ENCODE data around the gene FAM240A.
A peak's percentile ranks its signal among the peaks of the same experiment; 100 is the strongest.

Gene FAM240A

DNA sequence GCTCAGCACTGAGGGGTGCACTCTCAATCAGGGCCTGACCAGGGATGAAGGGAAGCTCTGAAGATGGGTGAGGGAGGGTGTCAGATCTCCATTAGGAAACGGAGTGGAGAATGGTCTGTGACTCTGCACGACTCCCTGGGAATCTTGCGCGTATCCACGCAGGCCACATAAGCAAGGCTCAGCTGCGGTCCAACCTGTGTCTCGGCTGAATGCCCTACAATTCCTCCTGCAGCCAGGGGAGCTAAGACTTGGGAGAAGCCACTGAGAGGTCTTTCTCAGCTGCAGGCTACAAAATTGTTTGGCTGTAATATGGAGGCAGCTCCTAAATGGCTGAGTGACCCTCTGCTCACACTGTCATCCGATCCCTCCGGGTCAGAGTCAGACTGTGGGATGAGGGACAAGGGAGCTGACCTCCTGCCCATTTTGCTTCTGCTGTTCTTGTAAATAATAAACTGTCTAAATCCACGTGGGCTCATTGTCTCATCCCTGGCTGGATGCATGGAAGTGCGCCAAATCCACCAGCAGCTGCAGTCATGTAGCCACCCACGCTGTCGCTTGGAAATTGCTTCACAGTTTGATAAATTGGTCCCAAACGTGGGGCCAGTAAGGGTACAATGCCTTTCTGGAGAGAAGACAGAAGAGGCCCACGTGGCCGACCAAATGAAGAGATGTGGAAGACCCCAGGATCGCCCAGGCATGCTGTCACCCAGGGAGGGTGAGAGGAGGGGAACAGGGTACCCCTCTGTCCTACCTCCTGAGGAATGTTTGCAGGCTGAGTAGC lies 50.6 kb downstream of the FAM240A start:
- DNase-seq (ENCODE audit: low read depth) = peak; percentile 46
- no peak overlapping the region for H3K4me3 ChIP-seq (replicated peaks; ENCODE audit: low read depth, low read length)
- TF ChIP-seq, protein P1, sequence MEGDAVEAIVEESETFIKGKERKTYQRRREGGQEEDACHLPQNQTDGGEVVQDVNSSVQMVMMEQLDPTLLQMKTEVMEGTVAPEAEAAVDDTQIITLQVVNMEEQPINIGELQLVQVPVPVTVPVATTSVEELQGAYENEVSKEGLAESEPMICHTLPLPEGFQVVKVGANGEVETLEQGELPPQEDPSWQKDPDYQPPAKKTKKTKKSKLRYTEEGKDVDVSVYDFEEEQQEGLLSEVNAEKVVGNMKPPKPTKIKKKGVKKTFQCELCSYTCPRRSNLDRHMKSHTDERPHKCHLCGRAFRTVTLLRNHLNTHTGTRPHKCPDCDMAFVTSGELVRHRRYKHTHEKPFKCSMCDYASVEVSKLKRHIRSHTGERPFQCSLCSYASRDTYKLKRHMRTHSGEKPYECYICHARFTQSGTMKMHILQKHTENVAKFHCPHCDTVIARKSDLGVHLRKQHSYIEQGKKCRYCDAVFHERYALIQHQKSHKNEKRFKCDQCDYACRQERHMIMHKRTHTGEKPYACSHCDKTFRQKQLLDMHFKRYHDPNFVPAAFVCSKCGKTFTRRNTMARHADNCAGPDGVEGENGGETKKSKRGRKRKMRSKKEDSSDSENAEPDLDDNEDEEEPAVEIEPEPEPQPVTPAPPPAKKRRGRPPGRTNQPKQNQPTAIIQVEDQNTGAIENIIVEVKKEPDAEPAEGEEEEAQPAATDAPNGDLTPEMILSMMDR (IDR thresholded peaks at IDR 0.05; ENCODE audit: low read length, missing control alignments) = no peak

DNA sequence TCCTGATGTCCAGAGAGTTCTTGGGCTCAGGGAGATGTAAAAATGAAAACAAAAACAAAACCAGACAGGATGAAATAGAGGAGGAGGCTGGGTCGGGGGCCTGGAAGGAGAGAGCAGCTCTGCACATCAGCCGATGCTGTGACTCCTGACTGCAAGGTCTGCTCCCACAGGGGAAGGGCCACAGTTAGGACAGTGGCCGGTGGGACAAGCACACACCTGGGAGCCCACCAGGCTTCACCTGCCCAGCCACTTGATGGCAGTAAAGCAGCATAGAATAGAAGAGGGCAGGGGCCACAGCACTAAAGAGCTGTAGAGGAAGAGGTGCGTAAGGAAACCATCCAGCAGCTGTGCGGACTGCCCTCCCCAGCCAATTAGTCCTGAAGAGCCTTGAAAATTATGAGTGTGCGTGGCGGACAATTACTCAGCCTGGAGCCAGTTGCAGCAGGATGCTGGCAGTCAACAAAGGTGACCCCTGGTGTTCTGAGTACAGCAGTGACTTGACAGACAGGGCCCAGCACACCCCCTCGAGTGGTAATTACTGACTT lies 51.3 kb downstream of the FAM240A start:
- DNase-seq (ENCODE audit: low read depth) = peak; percentile 5

DNA sequence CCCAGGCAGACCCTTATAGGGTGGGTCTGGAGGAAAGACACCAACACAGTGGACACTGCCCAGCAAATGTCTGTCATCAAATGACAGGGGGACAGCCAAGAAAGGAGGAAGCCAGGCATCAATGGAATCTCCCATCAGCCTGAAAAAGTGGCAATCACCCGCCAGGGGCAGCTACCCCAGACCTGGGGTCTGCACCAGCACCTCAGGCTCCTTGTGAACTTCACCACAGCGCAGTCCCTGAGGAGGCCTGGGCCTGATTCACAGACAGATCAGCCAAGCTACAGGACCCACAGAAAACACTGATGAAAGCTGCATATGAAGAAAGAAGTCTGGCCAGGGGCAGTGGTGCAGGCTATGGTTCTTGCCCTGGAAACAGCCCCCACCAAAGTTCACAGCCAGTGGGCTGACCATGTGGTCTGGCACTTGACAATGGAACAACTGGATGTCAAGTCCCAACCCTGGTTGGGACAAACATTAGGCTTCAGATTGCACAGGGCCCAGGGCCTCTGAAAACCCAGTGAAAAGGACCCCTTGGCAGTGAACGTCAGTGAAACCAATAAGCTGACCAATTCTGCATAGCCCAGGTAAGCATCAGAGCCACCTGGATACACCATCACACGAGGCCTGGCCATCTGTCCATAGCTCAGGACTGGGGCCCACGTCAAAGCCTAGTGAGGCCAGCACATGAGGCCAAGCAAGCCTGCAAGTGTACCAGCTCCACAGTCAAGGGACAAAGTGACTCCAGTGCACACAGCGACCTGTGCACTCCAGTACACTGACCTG lies 52.1 kb downstream of the FAM240A start:
- no peak for DNase-seq (ENCODE audit: low read depth)
- no peak overlapping the region for H3K4me3 ChIP-seq (replicated peaks; ENCODE audit: low read depth, low read length)
- TF ChIP-seq, protein P1 (IDR thresholded peaks at IDR 0.05; ENCODE audit: low read length, missing control alignments) = no peak

More for the DNA sequence above, 51.3 kb downstream of the FAM240A start:
- no peak overlapping the region for H3K4me3 ChIP-seq (replicated peaks; ENCODE audit: low read depth, low read length)
- TF ChIP-seq, protein P1 (IDR thresholded peaks at IDR 0.05; ENCODE audit: low read length, missing control alignments) = peak; percentile 8

DNA sequence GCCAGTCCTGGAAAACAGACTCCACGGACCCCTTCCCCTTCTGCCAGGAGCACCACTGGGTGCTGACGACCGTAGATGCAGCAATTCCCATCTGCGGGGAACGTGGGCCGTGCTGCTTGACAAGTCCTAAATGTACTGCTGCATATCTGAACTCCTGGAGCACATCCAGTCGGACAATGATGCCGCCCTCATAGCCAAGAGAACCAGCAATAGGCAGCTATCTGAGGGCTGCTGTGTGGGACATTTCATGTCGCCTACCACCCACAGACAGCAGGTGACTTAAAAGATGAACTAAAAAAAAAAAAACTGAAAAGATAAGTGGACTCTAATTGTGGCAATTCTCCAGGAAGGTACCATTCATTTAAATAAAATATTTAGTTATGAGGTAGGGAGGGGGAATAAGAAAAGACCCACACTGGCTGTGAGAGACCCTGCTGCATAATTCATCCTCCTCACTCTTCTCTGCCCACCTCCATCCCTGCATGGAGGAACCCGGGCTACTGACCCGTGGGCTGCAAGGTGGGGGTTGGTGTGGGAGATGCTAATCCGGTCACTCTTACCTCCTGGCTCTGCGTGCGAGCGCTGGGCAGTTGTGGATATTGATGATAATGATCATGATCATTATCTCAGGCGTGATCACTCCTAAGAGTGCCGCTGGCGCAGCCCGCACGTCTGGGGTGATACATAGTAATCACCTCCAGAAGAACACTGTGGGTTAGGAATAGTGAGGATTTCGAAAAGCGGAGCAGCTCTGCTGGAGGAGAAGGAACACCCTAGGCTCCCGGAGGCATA lies 52.8 kb downstream of the FAM240A start:
- DNase-seq (ENCODE audit: low read depth) = no peak
- TF ChIP-seq, protein P1 (IDR thresholded peaks at IDR 0.05; ENCODE audit: low read length, missing control alignments) = no peak
- no peak overlapping the region for H3K4me3 ChIP-seq (replicated peaks; ENCODE audit: low read depth, low read length)

DNA sequence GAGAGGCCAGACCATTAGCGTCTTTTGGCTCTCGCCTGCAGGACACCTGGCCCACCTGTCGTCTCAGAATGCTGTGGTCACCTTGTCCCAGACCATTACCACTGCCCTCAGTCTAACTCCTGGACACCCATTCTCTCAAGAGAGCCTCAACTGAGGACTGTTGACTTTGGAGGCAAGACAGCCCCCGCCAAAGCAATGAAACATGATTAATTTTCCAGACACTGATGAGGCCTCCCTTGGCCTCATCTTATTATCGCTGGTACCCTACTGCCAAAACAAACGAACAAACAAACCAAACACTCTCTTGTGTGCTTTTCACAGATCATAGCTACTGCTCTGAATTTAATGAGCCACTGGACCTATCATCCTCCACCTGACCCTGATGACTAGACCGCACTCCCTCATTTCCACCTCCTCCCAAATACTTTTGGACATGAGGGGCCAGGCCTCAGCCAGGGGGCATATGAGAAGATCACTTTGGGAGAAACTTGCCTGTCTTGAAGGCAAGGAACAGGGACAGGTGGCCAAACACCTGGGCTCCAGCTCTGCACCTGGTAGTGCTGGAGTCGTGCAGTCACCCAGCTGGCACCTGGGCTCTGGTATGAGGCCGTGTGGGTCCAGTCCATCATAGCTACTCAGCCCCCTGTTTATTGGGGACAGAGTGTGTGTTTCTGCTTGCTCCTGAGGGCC lies 53.6 kb downstream of the FAM240A start:
- TF ChIP-seq, protein P1 (IDR thresholded peaks at IDR 0.05; ENCODE audit: low read length, missing control alignments) = no peak
- no peak for DNase-seq (ENCODE audit: low read depth)

DNA sequence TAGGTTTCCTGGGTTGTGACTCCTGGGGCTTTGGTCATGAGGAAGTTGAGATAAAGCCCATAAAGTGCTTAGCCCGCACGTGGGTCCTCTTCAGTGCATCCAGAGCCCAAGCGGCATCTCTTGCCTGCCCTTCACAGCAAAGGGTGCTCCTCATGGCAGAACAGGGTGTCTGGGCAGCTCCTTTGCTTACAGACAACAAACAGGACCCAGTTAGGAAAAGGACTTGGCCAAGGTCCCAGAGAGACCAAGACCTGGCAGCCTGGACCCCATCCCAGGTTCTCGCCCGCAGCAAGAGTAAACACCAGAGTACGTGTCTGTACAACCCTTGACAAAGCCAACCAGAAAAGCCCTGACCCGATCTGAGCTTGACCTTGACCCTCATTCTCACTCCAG lies 54.1 kb downstream of the FAM240A start:
- TF ChIP-seq, protein P1 (IDR thresholded peaks at IDR 0.05; ENCODE audit: low read length, missing control alignments) = no peak
- DNase-seq (ENCODE audit: low read depth) = no peak
- H3K4me3 ChIP-seq (replicated peaks; ENCODE audit: low read depth, low read length) = no peak overlapping the region

More for the DNA sequence above, 53.6 kb downstream of the FAM240A start:
- no peak overlapping the region for H3K4me3 ChIP-seq (replicated peaks; ENCODE audit: low read depth, low read length)

Measured in fibroblast of pulmonary artery (primary cell).